ENCODE measurements around the gene RGS9.

DNA sequence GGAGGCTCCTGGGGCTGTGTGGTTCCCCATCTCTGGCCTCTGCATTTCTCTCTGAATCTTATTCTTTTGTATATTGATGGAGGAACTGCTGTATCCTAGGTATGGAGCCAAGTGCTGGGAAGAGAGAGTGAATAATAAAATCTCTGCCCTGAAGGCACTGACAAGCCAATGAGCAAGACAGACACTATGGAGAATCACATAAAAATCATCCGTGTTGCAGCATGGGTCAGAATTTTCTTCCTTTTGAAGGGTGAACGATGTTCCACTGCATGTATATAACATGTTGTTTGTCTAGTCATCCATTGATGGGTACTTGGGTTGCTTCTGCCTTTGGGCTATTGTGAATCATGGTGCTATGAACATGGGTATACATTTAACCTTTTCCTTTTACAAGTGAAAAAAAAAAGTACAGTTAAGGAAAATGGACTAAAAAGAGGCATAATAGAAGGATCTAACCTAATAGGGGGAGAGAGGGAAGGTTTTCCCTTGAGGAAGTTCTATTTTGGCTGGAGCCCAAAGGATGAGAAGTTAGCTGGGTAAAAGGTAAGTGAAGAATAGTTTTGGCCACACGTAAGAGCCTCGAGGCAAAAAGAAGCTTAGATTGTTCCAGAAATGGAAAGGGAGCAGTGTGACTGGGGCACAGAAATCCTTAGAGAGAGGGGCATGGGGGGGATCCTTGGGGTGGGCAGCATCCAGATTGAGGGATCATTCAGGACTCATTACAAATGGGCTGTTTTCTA, 48.4 kb upstream of the RGS9 start:
- TF ChIP-seq, protein P1, sequence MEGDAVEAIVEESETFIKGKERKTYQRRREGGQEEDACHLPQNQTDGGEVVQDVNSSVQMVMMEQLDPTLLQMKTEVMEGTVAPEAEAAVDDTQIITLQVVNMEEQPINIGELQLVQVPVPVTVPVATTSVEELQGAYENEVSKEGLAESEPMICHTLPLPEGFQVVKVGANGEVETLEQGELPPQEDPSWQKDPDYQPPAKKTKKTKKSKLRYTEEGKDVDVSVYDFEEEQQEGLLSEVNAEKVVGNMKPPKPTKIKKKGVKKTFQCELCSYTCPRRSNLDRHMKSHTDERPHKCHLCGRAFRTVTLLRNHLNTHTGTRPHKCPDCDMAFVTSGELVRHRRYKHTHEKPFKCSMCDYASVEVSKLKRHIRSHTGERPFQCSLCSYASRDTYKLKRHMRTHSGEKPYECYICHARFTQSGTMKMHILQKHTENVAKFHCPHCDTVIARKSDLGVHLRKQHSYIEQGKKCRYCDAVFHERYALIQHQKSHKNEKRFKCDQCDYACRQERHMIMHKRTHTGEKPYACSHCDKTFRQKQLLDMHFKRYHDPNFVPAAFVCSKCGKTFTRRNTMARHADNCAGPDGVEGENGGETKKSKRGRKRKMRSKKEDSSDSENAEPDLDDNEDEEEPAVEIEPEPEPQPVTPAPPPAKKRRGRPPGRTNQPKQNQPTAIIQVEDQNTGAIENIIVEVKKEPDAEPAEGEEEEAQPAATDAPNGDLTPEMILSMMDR (IDR thresholded peaks at IDR 0.05) = no peak
- no peak for TF ChIP-seq POLR2A (IDR thresholded peaks at IDR 0.05)

All from Peyer's patch (tissue), 4 donors.